HG03378 (cell line): Measurements from ENCODE around the gene TMEM179B.
A peak's percentile ranks its signal among the peaks of the same experiment; 100 is the strongest.
"Not testable (repeated sequence)": the region's sequence is repeated elsewhere in the genome, so short reads cannot be mapped to it uniquely, and the experiment has no call there.

Source experiments
- ATAC-seq: cut with Tn5 transposase; IDR thresholded peaks from one replicate; pipeline ENCODE4 v1.9.1; 2021; ENCODE audit warnings: mild to moderate bottlenecking, moderate library complexity; ENCODE audit not compliant: unreplicated experiment

Gene TMEM179B

GRCh38 chr11:62787005-62787759 lies at the start of gene TMEM179B:
Gene TMEM179B (plus strand): TSS chr11:62787402. CDS start chr11:62787432, 30 bp downstream.
- peak; percentile 53 for ATAC-seq

GRCh38 chr11:62747475-62748160 lies 39.6 kb upstream of the TMEM179B start:
- no peak for ATAC-seq

DNA sequence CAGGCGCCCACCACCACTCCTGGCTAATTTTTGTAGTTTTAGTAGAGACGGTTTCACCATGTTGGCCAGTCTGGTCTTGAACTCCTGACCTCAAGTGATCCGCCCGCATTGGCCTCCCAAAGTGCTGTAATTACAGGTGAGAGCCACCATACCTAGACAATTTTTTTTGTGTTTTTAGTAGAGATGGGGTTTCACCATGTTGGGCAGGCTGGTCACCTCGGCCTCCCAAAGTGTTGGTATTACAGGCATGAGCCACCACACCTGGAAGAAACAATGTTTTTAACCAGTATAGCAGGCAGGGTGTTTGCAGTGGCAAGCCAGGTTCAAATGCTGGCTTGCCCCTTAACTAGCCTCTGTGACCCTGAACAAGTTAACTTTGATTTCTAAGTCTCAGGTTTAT lies 37.3 kb upstream of the TMEM179B start:
- not testable (repeated sequence) for ATAC-seq

DNA sequence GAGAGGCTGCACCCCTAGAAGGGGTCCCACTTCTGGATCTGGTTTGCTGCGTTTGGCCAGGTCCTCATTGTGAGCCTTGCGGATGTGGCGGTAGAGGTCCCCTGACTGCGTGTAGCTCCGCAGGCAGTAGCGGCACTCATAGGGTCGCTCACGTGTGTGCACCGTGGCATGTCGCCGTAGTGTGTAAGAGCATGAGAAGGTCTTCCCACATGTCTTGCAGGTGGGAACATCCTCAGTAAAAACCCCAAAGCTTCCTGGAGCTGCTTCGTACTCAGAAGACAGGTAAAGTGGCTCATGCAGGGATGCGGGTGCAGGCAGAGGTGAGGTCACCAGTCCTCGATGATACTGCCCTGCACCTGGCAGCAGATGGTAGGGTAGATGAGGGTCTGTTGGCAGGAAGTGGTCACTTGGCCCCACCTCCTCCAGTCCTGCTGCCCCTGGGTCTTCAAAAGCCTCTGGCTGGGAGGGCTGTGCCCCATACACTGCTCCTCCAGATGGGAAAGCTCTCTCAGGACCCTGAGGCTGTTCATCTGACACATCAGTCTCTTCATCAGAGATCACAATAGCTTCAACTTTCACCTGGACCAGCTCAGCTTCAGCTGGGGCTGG lies 34.9 kb upstream of the TMEM179B start:
- no peak for ATAC-seq

DNA sequence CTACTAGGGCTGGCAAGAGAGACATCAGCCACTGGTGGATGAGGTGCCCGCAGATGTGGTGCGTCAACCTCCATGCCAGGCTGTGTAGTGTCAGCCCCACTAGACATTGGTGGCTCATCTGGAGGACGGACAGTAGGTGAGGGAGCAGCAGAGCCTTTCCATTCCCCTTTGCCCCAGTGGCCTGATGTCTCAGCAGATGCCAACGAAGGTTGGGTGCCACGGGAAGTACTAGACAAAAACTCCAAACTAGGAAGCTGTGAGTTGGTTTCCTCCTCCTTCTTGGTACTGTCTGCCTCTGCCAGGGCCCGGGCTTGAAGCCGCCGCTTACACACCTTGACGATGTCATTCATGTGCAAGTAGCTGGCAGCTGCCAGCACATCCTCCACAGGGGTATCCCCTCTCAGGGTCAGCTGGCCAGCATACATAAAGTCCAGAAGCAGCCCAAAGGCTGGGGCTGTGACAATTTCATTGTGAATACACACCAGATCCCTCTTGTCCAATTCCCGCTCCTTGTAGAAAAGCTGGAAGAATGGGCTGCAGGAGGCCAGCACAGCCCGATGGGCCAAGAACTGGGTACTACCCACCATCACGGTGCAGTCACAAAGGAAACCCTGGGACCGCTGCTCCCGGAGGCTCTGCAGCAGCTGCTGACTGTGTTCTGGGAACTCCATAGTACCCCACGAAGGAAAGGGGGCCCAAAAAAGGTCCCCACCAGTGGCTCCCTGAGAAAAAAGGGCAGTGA lies 34.0 kb upstream of the TMEM179B start:
- ATAC-seq: no peak

- peak; percentile 92 for ATAC-seq
Observed at GRCh38 chr11:62753736-62754603, 33.2 kb upstream of the TMEM179B start, which contains the start of gene ZBTB3. Gene ZBTB3 (minus strand): TSS chr11:62754160. CDS start chr11:62753664, 496 bp downstream.

DNA sequence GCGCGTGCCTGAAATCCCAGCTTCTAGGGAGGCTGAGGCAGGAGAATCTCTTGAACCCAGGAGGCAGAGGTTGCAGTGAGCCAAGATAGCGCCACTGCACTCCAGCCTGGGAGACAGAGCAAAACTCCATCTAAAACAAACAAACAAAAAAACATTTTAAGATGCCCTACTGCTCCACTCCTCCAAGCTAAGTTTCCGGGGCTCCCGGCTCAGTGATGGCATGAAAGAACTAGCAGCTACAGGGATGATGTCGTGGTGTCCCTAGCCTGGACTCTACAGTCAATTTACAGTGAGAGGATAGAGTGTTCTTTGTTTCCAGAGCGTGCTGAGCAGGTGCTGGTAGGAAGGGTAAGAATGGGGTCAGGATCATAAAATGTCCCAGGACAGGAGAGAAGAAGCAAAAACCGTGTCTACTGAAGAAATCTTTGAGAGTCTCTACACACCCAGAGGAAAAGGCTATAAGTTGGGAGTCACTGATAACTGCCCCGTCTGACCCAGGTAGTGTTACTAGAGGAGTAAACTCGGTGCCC lies 32.1 kb upstream of the TMEM179B start:
- no peak for ATAC-seq

DNA sequence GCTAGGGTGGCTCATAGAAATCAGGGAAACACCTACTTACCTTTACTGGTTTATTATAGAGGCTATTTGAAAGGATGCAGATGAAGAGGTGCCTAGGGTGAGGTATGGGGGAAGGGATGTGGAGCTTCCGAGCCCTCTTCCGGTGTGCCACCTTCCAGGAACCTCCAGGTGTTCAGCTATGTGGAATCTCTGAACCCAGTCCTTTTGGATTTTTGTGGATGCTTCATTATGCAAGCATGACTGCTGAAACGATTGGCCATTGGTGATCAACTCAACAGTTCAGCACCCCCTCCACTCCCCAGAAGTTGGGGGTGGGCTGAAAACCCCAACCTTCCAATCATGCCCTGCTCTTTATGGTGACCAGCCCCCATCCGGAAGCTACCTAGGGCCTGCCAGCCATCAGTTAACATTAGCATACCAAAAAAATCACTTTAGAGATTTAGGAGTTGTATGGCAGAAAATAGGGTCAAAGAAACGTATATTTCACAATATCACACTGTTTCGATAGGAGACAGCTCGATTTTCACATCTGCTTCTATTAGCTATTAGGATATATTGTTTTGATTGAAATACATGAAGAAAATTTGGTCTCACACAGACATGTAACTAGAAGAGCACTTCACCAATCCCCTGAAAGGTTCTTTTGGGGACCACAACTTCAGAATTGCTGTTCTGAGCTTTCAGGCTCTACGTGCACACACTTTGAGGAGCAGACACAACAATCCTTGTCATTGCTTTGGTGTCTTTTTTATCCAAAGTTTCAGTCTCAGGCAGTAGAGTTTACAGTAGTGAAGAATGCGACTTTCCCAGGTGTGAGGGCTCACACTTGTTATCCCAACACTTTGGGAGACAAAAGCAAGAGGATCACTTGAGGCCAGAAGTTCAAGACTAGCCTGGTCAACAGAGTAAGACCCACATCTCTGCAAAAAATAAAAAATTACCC lies 29.1 kb upstream of the TMEM179B start:
- ATAC-seq: no peak

DNA sequence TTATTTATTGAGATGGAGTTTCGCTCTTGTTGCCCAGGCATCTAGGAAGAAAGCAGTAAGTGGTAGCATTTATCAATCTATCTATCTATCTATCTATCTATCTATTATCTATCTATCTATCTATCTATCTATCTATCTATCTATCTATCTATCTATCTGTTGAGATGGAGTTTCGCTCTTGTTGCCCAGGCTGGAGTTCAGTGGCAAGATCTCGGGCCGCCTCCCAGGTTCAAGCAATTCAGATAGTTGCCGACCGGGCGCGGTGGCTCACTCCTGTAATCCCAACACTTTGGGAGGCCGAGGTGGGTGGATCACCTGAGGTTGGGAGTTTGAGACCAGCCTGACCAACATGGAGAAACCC lies 26.4 kb upstream of the TMEM179B start:
- not testable (repeated sequence) for ATAC-seq

- ATAC-seq: peak; percentile 2
Observed at GRCh38 chr11:62770778-62771143, 16.4 kb upstream of the TMEM179B start.

- ATAC-seq: peak; percentile 66
Observed at GRCh38 chr11:62771144-62772021, 15.8 kb upstream of the TMEM179B start, which contains the start of gene TAF6L. Gene TAF6L (plus strand): TSS chr11:62771396. CDS start chr11:62775784, 4,388 bp downstream.

DNA sequence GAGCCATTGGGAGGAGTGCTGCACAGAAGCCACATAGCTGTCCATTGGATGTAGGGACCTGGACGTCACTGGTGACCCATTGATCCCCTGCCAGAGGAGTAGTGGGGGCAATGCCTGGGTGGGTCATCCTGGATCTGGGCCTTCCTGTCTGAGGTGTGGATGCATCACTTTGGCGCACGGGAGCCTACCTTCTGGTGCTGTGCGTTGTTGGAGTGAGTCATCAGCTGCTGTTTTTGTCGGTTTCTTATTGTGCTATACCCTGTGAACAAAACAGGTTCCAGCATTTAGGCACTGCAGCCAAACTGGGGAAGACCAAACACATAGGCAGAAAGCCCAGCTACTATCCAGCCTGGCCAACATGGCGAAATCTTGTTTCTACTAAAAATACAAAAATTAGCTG lies 12.8 kb upstream of the TMEM179B start:
- ATAC-seq: no peak

DNA sequence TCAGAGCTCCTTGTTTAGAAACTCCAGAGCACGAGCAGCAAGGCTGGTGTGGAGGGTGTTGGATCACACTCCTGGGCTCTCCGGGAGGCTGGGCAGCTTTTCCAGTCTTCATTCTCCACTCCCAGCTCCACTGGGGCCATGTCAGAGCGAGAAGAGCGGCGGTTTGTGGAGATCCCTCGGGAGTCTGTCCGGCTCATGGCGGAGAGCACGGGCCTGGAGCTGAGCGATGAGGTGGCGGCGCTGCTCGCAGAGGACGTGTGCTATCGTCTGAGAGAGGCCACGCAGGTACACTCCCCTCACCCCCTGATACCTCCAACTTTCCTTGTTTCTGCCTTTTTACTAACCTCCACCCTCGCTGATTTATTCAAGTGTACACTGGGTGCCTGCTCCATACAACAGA lies 11.6 kb upstream of the TMEM179B start:
- no peak for ATAC-seq

DNA sequence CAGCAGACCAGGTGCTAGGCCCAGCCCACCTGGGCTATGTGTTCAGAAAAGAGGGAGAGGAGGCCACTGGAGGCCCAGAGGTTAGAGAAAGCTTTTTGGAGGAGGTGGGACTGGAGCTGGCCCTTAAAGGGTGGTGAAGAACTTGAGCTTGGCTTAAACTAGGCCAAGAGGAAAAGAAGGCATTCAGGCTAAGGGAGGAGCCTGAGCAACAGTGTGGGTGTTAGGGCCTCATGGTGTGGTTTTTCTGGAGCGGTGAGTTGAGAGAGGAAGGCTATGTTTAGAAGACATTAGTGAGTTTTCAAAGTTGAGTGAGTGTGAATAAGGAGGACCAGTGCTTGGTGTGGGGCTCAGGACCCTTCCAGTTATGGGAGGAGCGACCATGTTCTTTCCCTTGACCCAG lies 9.8 kb upstream of the TMEM179B start:
- ATAC-seq: no peak

- no peak for ATAC-seq
Observed at GRCh38 chr11:62778441-62778840, 8.8 kb upstream of the TMEM179B start.

DNA sequence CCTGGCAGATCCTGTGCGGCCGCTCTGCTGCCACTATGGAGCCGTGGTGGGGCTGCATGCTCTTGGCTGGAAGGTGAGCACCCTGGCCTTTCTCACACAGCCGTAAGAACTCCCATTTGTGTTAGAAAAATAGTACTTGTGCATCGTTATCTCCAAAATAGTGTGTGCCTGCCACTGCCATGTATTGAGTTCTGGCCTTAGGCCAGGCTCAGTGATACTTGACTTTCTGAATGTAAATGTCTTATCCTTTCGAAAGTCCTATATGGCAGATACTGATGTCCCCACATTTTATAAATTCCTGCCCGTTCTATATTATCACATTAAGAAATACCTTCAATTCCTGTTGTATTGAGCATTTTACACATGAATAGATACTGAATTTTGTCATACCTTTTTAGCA lies 4.4 kb upstream of the TMEM179B start:
- no peak for ATAC-seq

DNA sequence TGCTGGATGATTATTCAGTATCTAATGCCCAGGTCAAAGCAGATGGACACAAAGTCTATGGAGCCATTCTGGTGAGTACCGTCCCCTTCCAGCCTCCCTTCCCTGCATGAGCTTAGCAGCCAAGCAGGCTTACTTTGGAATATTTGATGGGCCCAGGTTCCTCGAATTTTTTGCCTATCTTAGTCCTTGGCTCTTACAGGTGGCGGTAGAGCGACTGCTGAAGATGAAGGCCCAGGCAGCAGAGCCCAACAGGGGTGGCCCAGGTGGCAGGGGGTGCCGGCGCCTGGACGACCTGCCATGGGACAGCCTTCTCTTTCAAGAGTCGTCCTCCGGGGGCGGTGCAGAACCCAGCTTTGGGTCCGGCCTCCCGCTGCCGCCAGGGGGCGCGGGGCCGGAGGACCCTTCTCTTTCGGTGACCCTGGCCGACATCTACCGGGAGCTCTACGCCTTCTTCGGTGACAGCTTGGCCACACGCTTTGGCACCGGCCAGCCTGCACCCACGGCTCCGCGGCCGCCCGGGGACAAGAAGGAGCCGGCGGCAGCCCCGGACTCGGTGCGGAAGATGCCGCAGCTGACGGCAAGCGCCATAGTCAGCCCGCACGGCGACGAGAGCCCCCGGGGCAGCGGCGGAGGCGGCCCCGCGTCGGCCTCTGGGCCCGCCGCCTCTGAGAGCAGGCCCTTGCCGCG lies 741 bp upstream of the TMEM179B start:
- ATAC-seq: peak; percentile 43
